DMS79 (cell line): Measurements from ENCODE around the gene TECRL.

Source experiments
- DNase-seq: peaks from one replicate; lab custom pipeline; 2025; lab: John Stamatoyannopoulos, UW

The TECRL gene

GRCh38 chr4:64409300-64409699 is at the start of gene TECRL:
TSS of gene TECRL (minus strand) at chr4:64409450. CDS start at chr4:64409351, 99 bp downstream.
- DNase-seq, result no peak

- DNase-seq, result no peak
Measured at GRCh38 chr4:64432674-64433073, 23.4 kb upstream of the TECRL start.

- no peak for DNase-seq
Measured at GRCh38 chr4:64430933-64431332, 21.7 kb upstream of the TECRL start.

GRCh38 chr4:64417974-64418373 is 8.7 kb upstream of the TECRL start:
- DNase-seq, result no peak

- DNase-seq, result no peak
Measured at GRCh38 chr4:64407000-64407399, 2.2 kb downstream of the TECRL start.

- no peak for DNase-seq
Measured at GRCh38 chr4:64405761-64406160, 3.5 kb downstream of the TECRL start.

- DNase-seq, result no peak
Measured at GRCh38 chr4:64402684-64403083, 6.6 kb downstream of the TECRL start.

GRCh38 chr4:64399313-64400109 is 9.7 kb downstream of the TECRL start:
- DNase-seq, result no peak

- no peak for DNase-seq
Measured at GRCh38 chr4:64394469-64394868, 14.8 kb downstream of the TECRL start.

GRCh38 chr4:64388252-64388651 is 21.0 kb downstream of the TECRL start:
- no peak for DNase-seq

GRCh38 chr4:64385220-64385619 is 24.0 kb downstream of the TECRL start:
- DNase-seq, result no peak

- DNase-seq, result no peak
Measured at GRCh38 chr4:64384237-64385203, 24.7 kb downstream of the TECRL start.

GRCh38 chr4:64368741-64369140 is 40.5 kb downstream of the TECRL start:
- no peak for DNase-seq

GRCh38 chr4:64361399-64361740 is 47.9 kb downstream of the TECRL start:
- no peak for DNase-seq

GRCh38 chr4:64360664-64361398 is 48.4 kb downstream of the TECRL start:
- DNase-seq, result no peak

GRCh38 chr4:64359489-64359888 is 49.8 kb downstream of the TECRL start:
- DNase-seq, result no peak

- no peak for DNase-seq
Measured at GRCh38 chr4:64353904-64354303, 55.3 kb downstream of the TECRL start.

- no peak for DNase-seq
Measured at GRCh38 chr4:64341711-64342110, 67.5 kb downstream of the TECRL start.

- no peak for DNase-seq
Measured at GRCh38 chr4:64340218-64341110, 68.8 kb downstream of the TECRL start.

GRCh38 chr4:64334964-64335363 is 74.3 kb downstream of the TECRL start:
- no peak for DNase-seq

GRCh38 chr4:64330143-64330542 is 79.1 kb downstream of the TECRL start:
- no peak for DNase-seq
